H1 (cell line): ENCODE data around the gene LSR.

ENCODE experiments used
- EZH2 ChIP-seq: fragments of 200-600 bp; sonication (generic); IDR thresholded peaks from 2 replicates; pipeline ENCODE4 v1.7.1; 2012; ENCODE audit warnings: low read depth, mild to moderate bottlenecking, moderate library complexity, low read length, inconsistent platforms; ENCODE audit not compliant: severe bottlenecking
- JUND ChIP-seq: IDR thresholded peaks from 2 replicates; pipeline ENCODE4 v1.6.1; 2011; ENCODE audit warnings: mild to moderate bottlenecking, improper control_type of control experiment, low read length
- POLR2AphosphoS5 ChIP-seq: IDR thresholded peaks from 2 replicates; pipeline ENCODE4 v1.6.1; 2011; ENCODE audit warnings: low read depth, low read length
- RAD21 ChIP-seq, 2 experiments: IDR thresholded peaks in 1 of 2; conservative IDR thresholded peaks in 1 of 2; 2 replicates each; pipeline ENCODE4 v1.6.1; 2011; ENCODE audit warnings: low read depth in 2 of 2, low read length in 2 of 2, improper control_type of control experiment in 1 of 2, inconsistent platforms in 1 of 2, mild to moderate bottlenecking in 1 of 2, moderate library complexity in 1 of 2
- ZNF274 ChIP-seq: IDR thresholded peaks from 2 replicates; pipeline ENCODE4 v1.7.0; 2012; ENCODE audit warnings: low read length, borderline replicate concordance; ENCODE audit errors: extremely low read depth
- TF ChIP-seq, protein P1 (sequence below), 3 experiments: IDR thresholded peaks; 1 replicate in 2 of 3; 2 replicates in 1 of 3; pipeline versions ENCODE4 v1.5.1 to v1.6.1; 2011; ENCODE audit warnings: low read length in 3 of 3, mild to moderate bottlenecking in 3 of 3, inconsistent platforms in 2 of 3, low read depth in 1 of 3, moderate library complexity in 1 of 3; ENCODE audit not compliant: insufficient read depth in 1 of 3; ENCODE audit errors: control extremely low read depth in 1 of 3

DNA sequence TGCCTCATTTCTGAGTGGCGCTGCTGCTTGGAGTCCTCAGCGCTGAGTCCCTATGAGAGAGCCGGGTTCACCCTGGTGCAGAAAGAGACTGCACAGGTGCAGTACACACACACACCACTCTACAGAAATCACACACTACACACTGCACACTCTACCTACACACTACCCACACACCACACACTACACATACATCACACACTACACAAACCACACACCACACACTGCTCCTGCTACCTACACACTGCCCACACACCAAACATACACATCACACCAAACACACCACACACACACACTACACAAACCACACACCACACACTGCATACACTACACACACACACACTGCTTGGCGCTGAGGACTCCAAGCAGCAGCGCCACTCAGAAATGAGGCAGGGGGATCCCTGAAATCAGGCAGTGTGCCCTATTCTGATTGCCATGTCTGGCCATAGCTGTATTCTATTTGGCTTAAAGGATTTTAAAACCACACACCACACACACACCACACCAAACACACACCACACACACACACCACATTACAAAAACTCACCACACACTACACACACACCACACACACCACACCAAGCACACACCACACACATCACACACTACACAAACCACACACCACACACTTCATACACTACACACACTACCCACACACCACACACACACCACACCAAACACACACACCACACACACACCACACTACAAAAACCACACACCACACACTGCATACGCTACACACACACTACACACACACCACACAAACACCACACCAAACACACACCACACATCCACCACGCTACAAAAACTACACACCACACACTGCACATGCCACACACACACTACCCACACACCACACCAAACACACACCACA lies 48.1 kb downstream of the LSR start:
- no peak for TF ChIP-seq EZH2
- TF ChIP-seq, protein P1, sequence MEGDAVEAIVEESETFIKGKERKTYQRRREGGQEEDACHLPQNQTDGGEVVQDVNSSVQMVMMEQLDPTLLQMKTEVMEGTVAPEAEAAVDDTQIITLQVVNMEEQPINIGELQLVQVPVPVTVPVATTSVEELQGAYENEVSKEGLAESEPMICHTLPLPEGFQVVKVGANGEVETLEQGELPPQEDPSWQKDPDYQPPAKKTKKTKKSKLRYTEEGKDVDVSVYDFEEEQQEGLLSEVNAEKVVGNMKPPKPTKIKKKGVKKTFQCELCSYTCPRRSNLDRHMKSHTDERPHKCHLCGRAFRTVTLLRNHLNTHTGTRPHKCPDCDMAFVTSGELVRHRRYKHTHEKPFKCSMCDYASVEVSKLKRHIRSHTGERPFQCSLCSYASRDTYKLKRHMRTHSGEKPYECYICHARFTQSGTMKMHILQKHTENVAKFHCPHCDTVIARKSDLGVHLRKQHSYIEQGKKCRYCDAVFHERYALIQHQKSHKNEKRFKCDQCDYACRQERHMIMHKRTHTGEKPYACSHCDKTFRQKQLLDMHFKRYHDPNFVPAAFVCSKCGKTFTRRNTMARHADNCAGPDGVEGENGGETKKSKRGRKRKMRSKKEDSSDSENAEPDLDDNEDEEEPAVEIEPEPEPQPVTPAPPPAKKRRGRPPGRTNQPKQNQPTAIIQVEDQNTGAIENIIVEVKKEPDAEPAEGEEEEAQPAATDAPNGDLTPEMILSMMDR (IDR thresholded peaks at IDR 0.05; ENCODE audit: control extremely low read depth in 1 of 3, insufficient read depth in 1 of 3, low read depth in 1 of 3, low read length in 3 of 3): no peak
- no peak for TF ChIP-seq JUND
- TF ChIP-seq ZNF274: no peak
- no peak for TF ChIP-seq POLR2AphosphoS5
- TF ChIP-seq RAD21 (IDR thresholded peaks at IDR 0.05 in 1 of 2, conservative IDR thresholded peaks at IDR 0.05 in 1 of 2; ENCODE audit: low read depth in 2 of 2, low read length in 2 of 2): no peak
